ENCODE measurements around the gene CXCL1. TPM values are rescaled to one million over a fixed set of nuclear protein-coding genes. Genes with fewer than 3 reads are reported as not detected.

Gene CXCL1
- total and polyA plus RNA-seq, 2 donors (not counting 1 experiment from before 2014, with no cell fraction given): 1.4 to 1.5 TPM

GRCh38 chr4:73853246-73853704 lies 15.9 kb upstream of the CXCL1 start, which contains the start of gene PF4V1:
Gene PF4V1, plus strand, starts transcription at chr4:73853296. Its CDS starts 67 bp downstream, at chr4:73853363.
- Histone ChIP-seq H3K27me3 (ENCODE audit: control insufficient read depth, insufficient read depth, low read length) (no peaks in the 10 kb centered on the region), H3K4me2 (ENCODE audit: extremely low read depth, insufficient read depth, low read length) (peak within 1 kb of the TSS; percentile 57), H3K36me3 (ENCODE audit: control insufficient read depth, insufficient read depth, low read length) (no peaks in the 10 kb centered on the region), H3K9me3 (ENCODE audit: control insufficient read depth, insufficient read depth, low read depth, low read length) (no peaks in the 10 kb centered on the region), H3K27ac (ENCODE audit: insufficient read depth, low read length) (no peak within 1 kb of the TSS), H3K79me2 (ENCODE audit: control insufficient read depth, insufficient read depth, low read length) (no peaks in the 10 kb centered on the region), H4K20me1 (ENCODE audit: control insufficient read depth, extremely low read depth, insufficient read depth, low read length) (no peaks in the 10 kb centered on the region), H3K4me3 (replicated peaks in 1 of 4; ENCODE audit: control extremely low read depth in 1 of 4, insufficient read depth in 1 of 4, low read depth in 3 of 4, low read length in 4 of 4) (peak within 1 kb of the TSS in 1 of 4 experiments; percentile 32), H2AFZ (ENCODE audit: low read length) (peak within 1 kb of the TSS; percentile 25), H3K4me1 (ENCODE audit: control insufficient read depth, extremely low read depth, insufficient read depth, low read length) (no peaks in the 10 kb centered on the region), H3K9ac (ENCODE audit: insufficient read depth, low read length) (no peak within 1 kb of the TSS)
- DNase-seq (ENCODE audit: low read depth in 2 of 2): peak in 1 of 2 donors; percentile 40
- peak; percentile 22 to 43 for TF ChIP-seq CTCF (conservative IDR thresholded peaks at IDR 0.05 in 1 of 2, IDR thresholded peaks at IDR 0.05 in 1 of 2; ENCODE audit: low read depth in 1 of 2, low read length in 2 of 2)
- TF ChIP-seq EZH2 (IDR thresholded peaks at IDR 0.05; ENCODE audit: low read length, missing control alignments): no peak

GRCh38 chr4:73853718-73854473 lies 15.3 kb upstream of the CXCL1 start:
- TF ChIP-seq CTCF (conservative IDR thresholded peaks at IDR 0.05 in 1 of 2, IDR thresholded peaks at IDR 0.05 in 1 of 2; ENCODE audit: low read depth in 1 of 2, low read length in 2 of 2) (no peak), EZH2 (IDR thresholded peaks at IDR 0.05; ENCODE audit: low read length, missing control alignments) (no peak)
- Histone ChIP-seq H3K4me2 (ENCODE audit: extremely low read depth, insufficient read depth, low read length) (peak overlapping the region; percentile 57), H3K4me1 (ENCODE audit: control insufficient read depth, extremely low read depth, insufficient read depth, low read length) (no peaks in the 10 kb centered on the region), H3K27me3 (ENCODE audit: control insufficient read depth, insufficient read depth, low read length) (no peaks in the 10 kb centered on the region), H3K9ac (ENCODE audit: insufficient read depth, low read length) (no peak overlapping the region), H3K79me2 (ENCODE audit: control insufficient read depth, insufficient read depth, low read length) (no peaks in the 10 kb centered on the region), H4K20me1 (ENCODE audit: control insufficient read depth, extremely low read depth, insufficient read depth, low read length) (no peaks in the 10 kb centered on the region), H3K9me3 (ENCODE audit: control insufficient read depth, insufficient read depth, low read depth, low read length) (no peaks in the 10 kb centered on the region), H2AFZ (ENCODE audit: low read length) (no peak overlapping the region), H3K4me3 (replicated peaks in 1 of 4; ENCODE audit: control extremely low read depth in 1 of 4, insufficient read depth in 1 of 4, low read depth in 3 of 4, low read length in 4 of 4) (peak overlapping the region in 1 of 4 experiments; percentile 32), H3K36me3 (ENCODE audit: control insufficient read depth, insufficient read depth, low read length) (no peaks in the 10 kb centered on the region), H3K27ac (ENCODE audit: insufficient read depth, low read length) (no peak overlapping the region)
- no peak for DNase-seq (ENCODE audit: low read depth in 2 of 2)

- no peak overlapping the region for H2AFZ ChIP-seq (ENCODE audit: low read length)
- H3K27me3 ChIP-seq (ENCODE audit: control insufficient read depth, insufficient read depth, low read length): no peaks in the 10 kb centered on the region
- H3K4me1 ChIP-seq (ENCODE audit: control insufficient read depth, extremely low read depth, insufficient read depth, low read length): no peaks in the 10 kb centered on the region
- no peak for DNase-seq (ENCODE audit: low read depth in 2 of 2)
- no peak overlapping the region for H3K4me3 ChIP-seq (replicated peaks in 1 of 4; ENCODE audit: control extremely low read depth in 1 of 4, insufficient read depth in 1 of 4, low read depth in 3 of 4, low read length in 4 of 4)
- no peaks in the 10 kb centered on the region for H3K9me3 ChIP-seq (ENCODE audit: control insufficient read depth, insufficient read depth, low read depth, low read length)
- no peaks in the 10 kb centered on the region for H3K36me3 ChIP-seq (ENCODE audit: control insufficient read depth, insufficient read depth, low read length)
- no peak overlapping the region for H3K9ac ChIP-seq (ENCODE audit: insufficient read depth, low read length)
- no peaks in the 10 kb centered on the region for H3K79me2 ChIP-seq (ENCODE audit: control insufficient read depth, insufficient read depth, low read length)
- H4K20me1 ChIP-seq (ENCODE audit: control insufficient read depth, extremely low read depth, insufficient read depth, low read length): no peaks in the 10 kb centered on the region
- H3K4me2 ChIP-seq (ENCODE audit: extremely low read depth, insufficient read depth, low read length): no peak overlapping the region
- no peak overlapping the region for H3K27ac ChIP-seq (ENCODE audit: insufficient read depth, low read length)
- TF ChIP-seq CTCF (conservative IDR thresholded peaks at IDR 0.05 in 1 of 2, IDR thresholded peaks at IDR 0.05 in 1 of 2; ENCODE audit: low read depth in 1 of 2, low read length in 2 of 2) (no peak), EZH2 (IDR thresholded peaks at IDR 0.05; ENCODE audit: low read length, missing control alignments) (no peak)
Observed at GRCh38 chr4:73855406-73855805, 13.8 kb upstream of the CXCL1 start.
